Fibroblast of lung (primary cell): ENCODE results near the gene VAPB.

Experiments used
- CTCF ChIP-seq, 2 donors: IDR thresholded peaks in 1 of 2; conservative IDR thresholded peaks in 1 of 2; 1 replicate in 1 of 2; 2 replicates in 1 of 2; pipeline ENCODE4 v1.5.1; 2011 to 2012; ENCODE audit warnings: low read length in 2 of 2, control low read depth in 1 of 2, inconsistent platforms in 1 of 2, low read depth in 1 of 2, mild to moderate bottlenecking in 1 of 2
- EZH2 ChIP-seq: IDR thresholded peaks from 2 replicates; pipeline ENCODE4 v1.5.1; 2012; ENCODE audit warnings: low read length, control low read depth, mild to moderate bottlenecking; ENCODE audit errors: missing control alignments

GRCh38 chr20:58433759-58434158, 44.7 kb downstream of the VAPB start:
- TF ChIP-seq CTCF (conservative IDR thresholded peaks at IDR 0.05 in 1 of 2, IDR thresholded peaks at IDR 0.05 in 1 of 2; ENCODE audit: low read depth in 1 of 2, low read length in 2 of 2) (no peak), EZH2 (no peak)
